Measurements from ENCODE around the gene TNFRSF19. TPM values are rescaled to one million over a fixed set of nuclear protein-coding genes. Genes with fewer than 3 reads are reported as not detected.

TNFRSF19 gene
- total and polyA plus RNA-seq, 2 of the 4 experiments (the other 2 are of a cell fraction), result 18.6 to 26.3 TPM

DNA sequence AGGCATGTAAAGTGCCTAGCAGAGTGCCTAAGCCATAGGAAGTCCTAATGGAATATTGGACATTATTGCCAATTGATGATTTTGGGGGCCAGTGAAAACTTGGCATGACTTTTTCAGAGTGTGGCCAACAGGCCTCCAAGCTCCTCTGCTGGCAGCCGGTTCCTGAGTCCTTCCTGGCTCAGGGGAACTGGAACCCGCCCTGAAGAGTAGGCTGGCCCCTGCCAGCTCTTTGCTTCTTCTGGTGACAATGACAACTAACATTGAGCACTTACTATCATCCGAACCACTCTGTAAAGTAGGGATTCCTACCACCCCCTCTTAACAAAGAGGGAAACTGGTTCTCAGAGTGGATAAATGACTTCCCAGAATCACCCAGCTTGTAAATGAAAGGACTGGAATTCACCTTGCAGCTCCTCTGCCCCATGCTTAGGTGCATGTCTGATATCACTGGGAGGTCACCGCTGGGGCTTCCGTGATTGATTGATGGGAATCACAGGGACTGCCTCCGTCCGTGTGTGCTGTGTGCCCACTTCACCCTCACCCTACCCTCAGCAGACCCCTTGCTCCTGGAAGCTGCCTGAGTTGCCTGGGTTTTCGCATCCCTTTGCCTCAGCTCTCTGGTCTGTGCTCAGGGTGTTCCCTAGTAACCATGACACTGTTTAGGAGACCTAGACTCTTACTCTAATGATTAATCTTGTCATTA is 50.6 kb downstream of the TNFRSF19 start:
- Histone ChIP-seq H4K91ac (ENCODE audit: insufficient read depth, low read depth, low read length) (peak overlapping the region; percentile 81), H3K36me3 (ENCODE audit: control insufficient read depth, insufficient read depth, low read length) (peaks cover 35% of the 10 kb centered on the region), H4K8ac (ENCODE audit: low read depth in 2 of 2, low read length in 2 of 2) (peak overlapping the region; percentile 21 to 42; a peak in 3 of 4 replicates), H3K9me3 (ENCODE audit: control insufficient read depth, insufficient read depth, low read length) (peaks cover 2% of the 10 kb centered on the region; the same call in 1 of the 2 replicates), H3K23ac (ENCODE audit: low read depth, low read length) (peak overlapping the region; percentile 25; the same call in 1 of the 2 replicates), H2BK120ac (ENCODE audit: low read depth, low read length) (peak overlapping the region; percentile 67), H3K4me2 (ENCODE audit: low read depth, low read length) (peak overlapping the region; percentile 0; the same call in 1 of the 2 replicates), H2BK15ac (ENCODE audit: low read depth, low read length) (peak overlapping the region; percentile 58; the same call in 2 of the 3 replicates), H2BK20ac (ENCODE audit: low read depth, low read length) (peak overlapping the region; percentile 78), H3K18ac (ENCODE audit: low read depth, low read length) (peak overlapping the region; percentile 62), H4K20me1 (ENCODE audit: insufficient read depth, low read length) (no peaks in the 10 kb centered on the region), H3K14ac (replicated peaks; ENCODE audit: low read depth, low read length) (peak overlapping the region; percentile 75), H2AK9ac (replicated peaks; ENCODE audit: low read depth, low read length, poor library complexity) (peak overlapping the region; percentile 3), H2AFZ (replicated peaks; ENCODE audit: low read length, poor library complexity) (no peak overlapping the region), H3K27ac (ENCODE audit: insufficient read depth, low read length) (peak overlapping the region; percentile 58), H3K9ac (ENCODE audit: low read depth, low read length) (no peak overlapping the region), H4K5ac (ENCODE audit: low read depth, low read length) (peak overlapping the region; percentile 68), H3K9me1 (ENCODE audit: insufficient read depth, low read length) (peaks cover 28% of the 10 kb centered on the region), H3K79me1 (ENCODE audit: low read depth in 1 of 2, low read length in 2 of 2) (peaks cover 3 to 47% of the 10 kb centered on the region in 2 experiments; a peak in 2 of 4 replicates), H3K4me1 (ENCODE audit: control insufficient read depth, insufficient read depth, low read length) (peaks cover 22% of the 10 kb centered on the region), H3K4ac (ENCODE audit: low read depth, low read length) (peak overlapping the region; percentile 84), H3K27me3 (ENCODE audit: control insufficient read depth, insufficient read depth, low read length) (no peaks in the 10 kb centered on the region), H2BK5ac (ENCODE audit: low read depth, low read length, poor library complexity, severe bottlenecking) (peak overlapping the region; percentile 38), H3K56ac (ENCODE audit: extremely low read depth, insufficient read depth, low read length) (no peak overlapping the region; the same call in 1 of the 2 replicates), H3K4me3 (ENCODE audit: insufficient read depth, low read depth, low read length) (no peak overlapping the region), H2AK5ac (ENCODE audit: low read depth, low read length) (peak overlapping the region; percentile 78)
- POLR2A ChIA-PET (ENCODE audit: unreplicated experiment), result interaction anchor here (0.6 kb wide), 1 partner anchor 267 kb away, joined by 3 read pairs; no protein-coding TSS in a partner anchor
- DNase-seq (no peak), ATAC-seq (ENCODE audit: low read depth) (no peak; the same call in none of the 2 replicates)
- 0 out of 2 replicates have a peak, but pooled peaks have one; percentile 22 for TF ChIP-seq POLR2A (IDR thresholded peaks at IDR 0.05; ENCODE audit: low read depth, low read length)
- no peak for TF ChIP-seq RAD21 (IDR thresholded peaks at IDR 0.05; ENCODE audit: low read length)
- no TSS peak for BruUV-seq (replicated peaks)
- in situ Hi-C loops (cut with MboI; ENCODE audit: low sequenced_read_pairs), result no loop called here
- dilution Hi-C loops (cut with HindIII; ENCODE audit: low sequenced_read_pairs, unreplicated experiment), result no loop called here
- intact Hi-C loops (cut with micrococcal nuclease), result no loop called here
- CTCF ChIA-PET, result no interaction called here
- 60% methylated on average over 2 of the region's 8 CpGs; no CpG with 5 or more reads in 1 of the 2 experiments for WGBS, 2 experiments (ENCODE audit: extremely low coverage in 2 of 2, insufficient read length in 1 of 2)

Data from IMR-90 (cell line).